C4-2B (cell line): ENCODE measurements around the gene RBM10.

ENCODE experiments used
- CTCF ChIP-seq: fragments of 450-650 bp; conservative IDR thresholded peaks from 2 replicates; pipeline ENCODE4 v1.5.1; 2017; ENCODE audit warnings: mild to moderate bottlenecking
- ZFX ChIP-seq: fragments of 450-650 bp; IDR thresholded peaks from 2 replicates; pipeline ENCODE4 v1.6.1; 2017

GRCh38 chrX:47202877-47203276 lies 57.9 kb downstream of the RBM10 start:
- TF ChIP-seq CTCF (no peak), ZFX (no peak)
